Right lobe of liver (tissue), 4 donors: ENCODE measurements around the gene ZNF718.

Experiments
- POLR2A ChIP-seq: fragments of 450-650 bp; IDR thresholded peaks from one replicate; pipeline ENCODE4 v1.6.1; 2017; ENCODE audit warnings: antibody characterized with exemption, mild to moderate bottlenecking
- TF ChIP-seq, protein P1 (sequence below), 4 donors: fragments of 200-600 bp in 3 of 4; fragments of 450-650 bp in 1 of 4; IDR thresholded peaks; one replicate each; pipeline versions ENCODE4 v1.5.1 to v1.8.0; 2016 to 2022; ENCODE audit warnings: antibody characterized with exemption in 4 of 4, mild to moderate bottlenecking in 2 of 4
- donor health status: DM: no; HTN: no; CAD: no.
- donor health status: DM: no; HTN: no; CAD: no.
- donor health status: DM: no; HTN: yes; CAD: no.

DNA sequence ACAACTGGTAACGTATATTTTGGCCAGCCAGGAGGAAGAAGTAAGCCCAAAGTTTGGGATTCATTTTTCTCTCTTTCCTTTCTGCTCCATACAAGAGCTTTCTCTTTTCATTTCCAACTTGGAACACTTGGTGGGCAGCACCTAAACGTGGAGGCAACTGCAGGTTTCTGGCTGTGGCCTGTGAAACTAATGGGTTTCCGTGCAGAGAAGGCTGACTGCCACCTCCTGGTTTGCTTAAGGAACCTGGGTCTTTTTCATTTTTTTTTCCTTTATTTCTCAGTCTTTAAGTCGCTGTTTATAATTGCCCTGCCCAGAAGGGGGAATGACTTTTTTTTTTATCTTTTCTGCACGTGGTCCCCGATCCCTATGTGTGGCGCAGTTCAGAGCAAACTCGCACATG is 15.4 kb downstream of the ZNF718 start:
- no peak for TF ChIP-seq POLR2A
- TF ChIP-seq, protein P1, sequence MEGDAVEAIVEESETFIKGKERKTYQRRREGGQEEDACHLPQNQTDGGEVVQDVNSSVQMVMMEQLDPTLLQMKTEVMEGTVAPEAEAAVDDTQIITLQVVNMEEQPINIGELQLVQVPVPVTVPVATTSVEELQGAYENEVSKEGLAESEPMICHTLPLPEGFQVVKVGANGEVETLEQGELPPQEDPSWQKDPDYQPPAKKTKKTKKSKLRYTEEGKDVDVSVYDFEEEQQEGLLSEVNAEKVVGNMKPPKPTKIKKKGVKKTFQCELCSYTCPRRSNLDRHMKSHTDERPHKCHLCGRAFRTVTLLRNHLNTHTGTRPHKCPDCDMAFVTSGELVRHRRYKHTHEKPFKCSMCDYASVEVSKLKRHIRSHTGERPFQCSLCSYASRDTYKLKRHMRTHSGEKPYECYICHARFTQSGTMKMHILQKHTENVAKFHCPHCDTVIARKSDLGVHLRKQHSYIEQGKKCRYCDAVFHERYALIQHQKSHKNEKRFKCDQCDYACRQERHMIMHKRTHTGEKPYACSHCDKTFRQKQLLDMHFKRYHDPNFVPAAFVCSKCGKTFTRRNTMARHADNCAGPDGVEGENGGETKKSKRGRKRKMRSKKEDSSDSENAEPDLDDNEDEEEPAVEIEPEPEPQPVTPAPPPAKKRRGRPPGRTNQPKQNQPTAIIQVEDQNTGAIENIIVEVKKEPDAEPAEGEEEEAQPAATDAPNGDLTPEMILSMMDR (IDR thresholded peaks at IDR 0.05), result no peak
